Measurements from ENCODE around the gene CXCL5.
"Not testable (repeated sequence)": the region's sequence is repeated elsewhere in the genome, so short reads cannot be mapped to it uniquely, and the experiment has no call there.

Gene CXCL5

DNA sequence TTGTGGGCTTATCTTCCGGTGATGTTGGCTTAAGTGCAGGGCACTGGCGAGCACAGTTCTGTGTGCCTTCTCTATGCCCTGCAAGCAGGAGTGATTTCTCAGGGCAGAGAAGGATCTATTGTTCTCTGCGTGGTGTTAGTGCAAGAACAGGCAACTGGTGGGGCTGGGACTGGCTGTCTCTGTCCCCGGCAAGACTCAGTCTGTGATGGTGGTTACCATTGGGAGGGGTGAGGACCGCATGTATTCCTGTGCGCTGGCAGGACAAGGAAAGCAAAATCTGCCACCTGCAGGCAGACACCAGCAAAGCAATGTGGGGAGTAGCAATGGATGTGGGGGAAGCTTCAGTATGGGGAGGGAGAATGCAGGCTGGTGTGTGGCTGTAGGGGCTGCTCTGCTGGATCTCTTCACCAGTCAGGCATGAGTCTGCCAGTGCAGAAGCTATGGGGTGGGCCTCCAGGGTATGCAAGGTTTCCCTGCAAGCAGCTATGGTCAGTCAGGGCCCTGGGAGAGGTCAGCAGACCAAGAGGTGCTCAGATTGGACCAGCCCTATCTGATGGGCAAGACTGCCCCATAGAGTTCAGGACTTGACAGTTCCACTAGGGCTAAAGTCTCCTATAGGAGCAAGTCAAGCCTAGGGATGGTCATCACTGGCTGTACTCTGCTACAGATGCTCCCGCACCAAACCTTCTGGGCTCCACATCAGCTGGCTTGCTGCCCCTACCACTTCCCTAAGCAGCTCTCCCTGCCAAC is 33.4 kb downstream of the CXCL5 start:
- CTCF ChIA-PET: interaction anchor here (1.0 to 1.4 kb wide), 5 partner anchors 12 to 391 kb away, joined by 3 to 12 read pairs (median 3); no protein-coding TSS in a partner anchor
- no peak overlapping the region for H3K4me3 ChIP-seq (ENCODE audit: low read depth, low read length)
- TF ChIP-seq, protein P1, sequence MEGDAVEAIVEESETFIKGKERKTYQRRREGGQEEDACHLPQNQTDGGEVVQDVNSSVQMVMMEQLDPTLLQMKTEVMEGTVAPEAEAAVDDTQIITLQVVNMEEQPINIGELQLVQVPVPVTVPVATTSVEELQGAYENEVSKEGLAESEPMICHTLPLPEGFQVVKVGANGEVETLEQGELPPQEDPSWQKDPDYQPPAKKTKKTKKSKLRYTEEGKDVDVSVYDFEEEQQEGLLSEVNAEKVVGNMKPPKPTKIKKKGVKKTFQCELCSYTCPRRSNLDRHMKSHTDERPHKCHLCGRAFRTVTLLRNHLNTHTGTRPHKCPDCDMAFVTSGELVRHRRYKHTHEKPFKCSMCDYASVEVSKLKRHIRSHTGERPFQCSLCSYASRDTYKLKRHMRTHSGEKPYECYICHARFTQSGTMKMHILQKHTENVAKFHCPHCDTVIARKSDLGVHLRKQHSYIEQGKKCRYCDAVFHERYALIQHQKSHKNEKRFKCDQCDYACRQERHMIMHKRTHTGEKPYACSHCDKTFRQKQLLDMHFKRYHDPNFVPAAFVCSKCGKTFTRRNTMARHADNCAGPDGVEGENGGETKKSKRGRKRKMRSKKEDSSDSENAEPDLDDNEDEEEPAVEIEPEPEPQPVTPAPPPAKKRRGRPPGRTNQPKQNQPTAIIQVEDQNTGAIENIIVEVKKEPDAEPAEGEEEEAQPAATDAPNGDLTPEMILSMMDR (IDR thresholded peaks at IDR 0.05; ENCODE audit: insufficient read depth, low read length, missing control alignments): peak; percentile 30
- POLR2A ChIA-PET: no interaction called here
- DNase-seq (ENCODE audit: low read depth, low spot score): no peak

DNA sequence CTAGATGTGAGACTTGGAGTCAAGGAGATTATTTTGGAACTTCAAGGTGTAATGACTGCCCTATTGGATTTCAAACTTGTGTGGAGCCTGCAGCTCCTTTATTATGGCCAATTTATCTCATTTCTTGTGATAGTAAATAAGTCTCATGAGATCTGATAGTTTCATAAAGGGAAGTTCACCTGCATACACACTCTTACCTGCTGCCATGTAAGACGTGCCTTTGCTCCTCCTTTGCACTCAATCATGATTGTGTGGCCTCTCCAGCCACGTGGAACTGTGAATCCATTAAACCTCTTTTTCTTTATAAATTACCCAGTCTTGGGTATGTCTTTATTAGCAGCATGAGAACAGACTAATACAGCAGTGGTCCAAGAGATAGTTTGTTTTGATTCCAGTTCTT is 35.8 kb downstream of the CXCL5 start:
- ChIA-PET CTCF (no interaction called here), POLR2A (no interaction called here)
- DNase-seq (ENCODE audit: low read depth, low spot score): no peak
- no peak overlapping the region for H3K4me3 ChIP-seq (ENCODE audit: low read depth, low read length)
- TF ChIP-seq, protein P1 (IDR thresholded peaks at IDR 0.05; ENCODE audit: insufficient read depth, low read length, missing control alignments): no peak

DNA sequence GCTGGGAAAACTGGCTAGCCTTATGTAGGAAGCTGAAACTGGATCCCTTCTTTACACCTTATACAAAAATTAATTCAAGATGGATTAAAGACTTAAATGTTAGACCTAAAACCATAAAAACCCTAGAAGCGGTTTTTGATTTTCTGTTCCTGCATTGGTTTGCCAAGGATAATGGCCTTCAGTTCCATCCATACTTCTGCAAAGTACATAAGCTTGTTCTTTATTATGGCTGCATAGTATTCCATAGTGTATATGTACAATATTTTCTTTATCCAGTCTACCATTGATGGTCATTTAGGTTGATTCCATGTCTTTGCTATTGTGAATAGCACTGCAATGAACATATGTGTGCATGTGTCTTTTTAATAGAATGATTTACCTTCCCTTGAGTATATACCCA is 39.4 kb downstream of the CXCL5 start:
- CTCF ChIA-PET; DNase-seq (ENCODE audit: low read depth, low spot score); POLR2A ChIA-PET; H3K4me3 ChIP-seq (ENCODE audit: low read depth, low read length): not testable (repeated sequence)

DNA sequence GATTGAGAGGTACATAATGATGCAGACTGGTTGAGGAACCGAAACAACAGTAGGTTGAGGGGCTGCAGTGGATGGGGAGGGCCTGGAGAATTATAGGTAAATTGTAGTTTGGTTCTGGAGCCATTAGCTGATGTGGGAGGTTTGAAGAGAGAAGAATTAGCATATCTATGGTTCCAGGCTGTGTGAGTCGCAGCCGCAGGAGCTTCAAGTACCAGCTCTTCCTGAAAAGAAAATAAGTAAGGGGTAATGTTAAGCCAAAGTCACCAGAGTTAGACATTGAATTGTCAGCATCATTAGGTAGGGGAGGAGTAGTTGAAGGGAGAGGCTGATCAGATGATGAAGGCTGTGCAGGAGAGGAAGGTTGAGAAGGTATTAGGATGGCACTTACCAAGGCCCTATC is 46.1 kb downstream of the CXCL5 start:
- no peak overlapping the region for H3K4me3 ChIP-seq (ENCODE audit: low read depth, low read length)
- ChIA-PET CTCF (no interaction called here), POLR2A (no interaction called here)
- TF ChIP-seq, protein P1 (IDR thresholded peaks at IDR 0.05; ENCODE audit: insufficient read depth, low read length, missing control alignments): no peak
- DNase-seq (ENCODE audit: low read depth, low spot score): no peak

DNA sequence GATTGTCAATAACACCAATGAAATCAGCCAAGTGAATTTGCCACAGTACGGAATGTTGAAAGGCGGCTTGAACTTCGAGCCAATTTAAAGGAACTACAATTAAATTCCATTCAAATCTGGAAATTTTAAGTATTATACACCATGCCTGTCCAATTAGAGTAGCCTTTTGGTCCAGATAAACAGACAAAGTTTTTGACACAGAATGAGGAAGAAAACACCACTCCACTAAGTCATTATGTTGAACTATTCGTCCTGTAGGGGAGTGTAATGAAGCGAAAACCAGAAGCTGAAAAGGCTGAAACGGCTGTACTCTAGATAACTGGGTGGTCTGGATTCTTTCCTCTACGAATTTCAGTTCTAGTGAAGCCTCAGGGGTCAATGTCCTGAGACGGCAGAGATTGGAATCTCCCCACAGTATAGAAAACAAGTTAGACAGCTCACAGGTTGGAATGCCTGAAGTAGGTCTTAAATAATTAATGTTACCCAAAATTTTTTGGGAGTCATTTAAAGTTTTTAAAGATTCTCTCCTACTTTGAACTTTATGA is 48.0 kb downstream of the CXCL5 start:
- H3K4me3 ChIP-seq (ENCODE audit: low read depth, low read length); POLR2A ChIA-PET; CTCF ChIA-PET; DNase-seq (ENCODE audit: low read depth, low spot score): not testable (repeated sequence)

DNA sequence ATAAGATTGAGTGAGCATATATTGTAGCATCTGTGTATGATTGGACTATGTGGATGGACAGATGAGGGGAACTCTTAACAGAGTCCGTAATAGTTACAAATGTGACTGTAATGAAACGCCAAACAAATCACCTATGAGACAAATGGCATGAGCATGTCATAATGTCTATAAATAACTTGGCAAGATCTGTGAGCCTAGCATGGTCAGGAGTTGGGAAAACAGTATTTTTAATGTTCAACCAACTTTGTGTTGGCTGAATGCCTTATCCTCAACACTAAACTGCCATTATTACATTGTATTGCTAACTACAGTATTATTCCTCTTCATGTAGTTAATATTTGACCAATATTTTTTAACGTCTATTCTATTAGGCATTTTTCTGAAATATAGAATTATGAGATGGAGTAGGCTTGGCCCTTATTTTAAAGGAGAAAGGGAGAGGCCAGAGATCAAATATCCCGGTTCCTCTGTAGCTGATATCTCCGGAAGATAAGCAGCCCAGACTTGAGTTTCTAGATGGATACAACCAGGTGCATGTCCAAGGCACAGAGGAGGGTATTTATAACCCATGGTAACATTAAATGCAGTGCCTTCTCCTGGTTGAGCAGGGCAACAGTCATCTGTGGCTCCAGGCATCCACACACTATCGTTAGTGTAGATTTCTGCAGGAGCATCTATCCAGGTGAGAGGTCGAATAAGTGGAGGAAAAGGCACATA is 49.3 kb downstream of the CXCL5 start:
- no peak for DNase-seq (ENCODE audit: low read depth, low spot score)
- TF ChIP-seq, protein P1 (IDR thresholded peaks at IDR 0.05; ENCODE audit: insufficient read depth, low read length, missing control alignments): no peak
- ChIA-PET CTCF (no interaction called here), POLR2A (no interaction called here)
- H3K4me3 ChIP-seq (ENCODE audit: low read depth, low read length): no peak overlapping the region

DNA sequence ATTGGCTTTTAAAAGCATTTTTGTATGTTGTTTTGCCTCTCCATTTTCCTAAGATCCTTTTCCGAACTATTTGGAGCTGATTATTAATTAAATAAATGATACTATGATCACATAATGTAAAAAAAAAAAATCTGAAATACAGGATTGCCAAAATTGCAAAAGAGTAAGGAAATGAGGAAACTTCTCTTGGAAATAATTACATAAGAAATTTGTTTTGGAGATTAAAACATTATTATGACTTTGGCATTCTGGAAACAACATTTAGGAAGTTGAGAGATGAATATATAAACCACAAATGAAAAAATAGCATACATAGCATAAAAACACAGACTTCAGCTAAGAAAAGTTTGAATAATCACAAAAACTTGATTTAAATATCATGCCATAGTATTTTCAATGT is 50.2 kb downstream of the CXCL5 start:
- TF ChIP-seq, protein P1 (IDR thresholded peaks at IDR 0.05; ENCODE audit: insufficient read depth, low read length, missing control alignments): no peak
- H3K4me3 ChIP-seq (ENCODE audit: low read depth, low read length): no peak overlapping the region
- ChIA-PET CTCF (no interaction called here), POLR2A (no interaction called here)
- no peak for DNase-seq (ENCODE audit: low read depth, low spot score)

Data from AG04449 (cell line).